Gastroesophageal sphincter (tissue), 3 donors: ENCODE results near the gene PROKR2.

Source experiments
- EP300 ChIP-seq: sonication (generic); formaldehyde crosslinking; IDR thresholded peaks from one replicate; pipeline ENCODE4 v1.6.1; 2017; ENCODE audit warnings: antibody characterized with exemption, mild to moderate bottlenecking
- POLR2A ChIP-seq, 2 donors: fragments of 450-650 bp; IDR thresholded peaks; one replicate each; pipeline ENCODE4 v1.6.1; 2017; ENCODE audit warnings: antibody characterized with exemption in 2 of 2, mild to moderate bottlenecking in 2 of 2, moderate library complexity in 1 of 2
- POLR2AphosphoS5 ChIP-seq: sonication (generic); formaldehyde crosslinking; IDR thresholded peaks from one replicate; pipeline ENCODE4 v1.6.1; 2017; ENCODE audit warnings: antibody characterized with exemption
- TF ChIP-seq, protein P1 (sequence below), 4 experiments: fragments of 200-600 bp in 2 of 4; fragments of 450-650 bp in 2 of 4; sonication (generic) in 1 of 4; IDR thresholded peaks; one replicate each; pipeline ENCODE4 v1.5.1; 2017 to 2019; ENCODE audit warnings: antibody characterized with exemption in 4 of 4, mild to moderate bottlenecking in 2 of 4, moderate library complexity in 2 of 4

DNA sequence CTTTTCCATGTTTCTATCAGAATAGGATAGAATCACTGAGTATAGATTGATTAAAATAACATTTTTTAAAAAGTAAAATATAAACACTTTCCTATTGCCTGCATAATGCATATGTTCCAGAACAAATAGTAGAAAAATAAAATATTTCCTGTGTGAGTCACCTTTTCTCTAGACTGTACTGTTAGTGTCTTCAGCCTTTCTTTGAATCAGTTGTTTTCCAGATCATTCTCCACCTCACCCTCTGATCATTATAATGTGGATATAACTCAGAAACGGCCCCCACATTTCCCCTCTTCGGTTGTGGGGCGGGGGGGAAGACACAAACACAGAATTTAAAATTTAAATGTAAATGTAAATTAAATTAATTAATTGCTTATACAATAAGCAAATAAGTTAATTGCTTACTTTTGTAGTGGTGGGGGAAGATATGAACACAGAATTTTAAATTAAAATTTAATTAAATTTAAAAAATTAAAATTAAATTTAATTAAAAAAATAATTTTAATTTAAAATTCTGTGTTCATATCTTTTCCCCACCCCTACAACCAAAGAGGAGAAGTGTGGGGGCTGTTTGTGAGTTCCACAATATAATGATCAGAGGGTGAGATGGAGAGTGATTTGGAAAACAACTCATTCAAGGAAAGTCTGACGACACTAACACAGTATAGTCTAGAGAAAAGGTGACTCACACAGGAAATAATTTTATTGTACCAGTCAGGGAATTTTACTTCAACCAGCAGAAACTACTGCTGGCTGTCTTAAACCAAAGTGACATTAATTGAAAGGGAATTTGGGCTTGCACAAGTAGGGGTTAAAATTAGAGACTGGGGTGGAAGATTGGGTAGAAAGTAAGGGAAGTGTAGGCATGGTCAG, 37.1 kb upstream of the PROKR2 start:
- no peak for TF ChIP-seq POLR2A (IDR thresholded peaks at IDR 0.05)
- TF ChIP-seq, protein P1, sequence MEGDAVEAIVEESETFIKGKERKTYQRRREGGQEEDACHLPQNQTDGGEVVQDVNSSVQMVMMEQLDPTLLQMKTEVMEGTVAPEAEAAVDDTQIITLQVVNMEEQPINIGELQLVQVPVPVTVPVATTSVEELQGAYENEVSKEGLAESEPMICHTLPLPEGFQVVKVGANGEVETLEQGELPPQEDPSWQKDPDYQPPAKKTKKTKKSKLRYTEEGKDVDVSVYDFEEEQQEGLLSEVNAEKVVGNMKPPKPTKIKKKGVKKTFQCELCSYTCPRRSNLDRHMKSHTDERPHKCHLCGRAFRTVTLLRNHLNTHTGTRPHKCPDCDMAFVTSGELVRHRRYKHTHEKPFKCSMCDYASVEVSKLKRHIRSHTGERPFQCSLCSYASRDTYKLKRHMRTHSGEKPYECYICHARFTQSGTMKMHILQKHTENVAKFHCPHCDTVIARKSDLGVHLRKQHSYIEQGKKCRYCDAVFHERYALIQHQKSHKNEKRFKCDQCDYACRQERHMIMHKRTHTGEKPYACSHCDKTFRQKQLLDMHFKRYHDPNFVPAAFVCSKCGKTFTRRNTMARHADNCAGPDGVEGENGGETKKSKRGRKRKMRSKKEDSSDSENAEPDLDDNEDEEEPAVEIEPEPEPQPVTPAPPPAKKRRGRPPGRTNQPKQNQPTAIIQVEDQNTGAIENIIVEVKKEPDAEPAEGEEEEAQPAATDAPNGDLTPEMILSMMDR (IDR thresholded peaks at IDR 0.05): no peak
- no peak for TF ChIP-seq POLR2AphosphoS5
- TF ChIP-seq EP300: no peak
